Left lung (tissue), 10 donors: Measurements from ENCODE around the gene TTF2. TPM values are rescaled to one million over a fixed set of nuclear protein-coding genes. Genes with fewer than 3 reads are reported as not detected.

Source experiments
- ATAC-seq: fragments of 200-7000 bp; cut with Tn5 transposase; one replicate; pipeline ENCODE4 v1.9.1; 2020; ENCODE audit warnings: moderate library complexity
- DNase-seq, 4 donors: peaks; one replicate each; pipeline ENCODE4 v3.0.0-alpha.2; 2013 to 2020
- H3K27ac ChIP-seq, 2 donors: fragments of 200-600 bp; sonication (generic) in 1 of 2; one replicate each; pipeline versions ENCODE4 v1.5.0 to v1.8.0; 2020 to 2021
- H3K27me3 ChIP-seq, 2 donors: fragments of 200-600 bp; sonication (generic) in 1 of 2; one replicate each; pipeline versions ENCODE4 v1.5.0 to v1.8.0; 2020 to 2021
- H3K36me3 ChIP-seq, 2 donors: fragments of 200-600 bp; sonication (generic) in 1 of 2; one replicate each; pipeline versions ENCODE4 v1.5.0 to v1.8.0; 2020 to 2021
- H3K4me1 ChIP-seq, 2 donors: fragments of 200-600 bp; one replicate each; pipeline ENCODE4 v1.8.0; 2021
- H3K4me3 ChIP-seq, 2 donors: fragments of 200-600 bp; sonication (generic) in 1 of 2; one replicate each; pipeline versions ENCODE4 v1.5.0 to v1.8.0; 2020 to 2021; ENCODE audit warnings: mild to moderate bottlenecking in 1 of 2
- H3K9me3 ChIP-seq, 2 donors: fragments of 200-600 bp; sonication (generic) in 1 of 2; one replicate each; pipeline versions ENCODE4 v1.5.0 to v1.8.0; 2020 to 2021
- intact Hi-C, 2 donors: fragments of 100-400 bp; cut with DNase I; formaldehyde crosslinking; loops; one replicate each; pipeline versions ENCODE4 v1.11.2 to v1.14.2; 2022
- polyA plus RNA-seq, 6 donors: library from polyadenylated mRNA; unstranded; fragments of 120-200 nt; gene quantifications; one replicate each; pipeline ENCODE4 v1.2.1, GENCODE V29; 2013; ENCODE audit not compliant: insufficient read length in 6 of 6
- total RNA-seq, 2 donors: library from RNA; stranded (reverse); fragmentation: NEBNext Ultra II Directional; extraction: Animal tissue kit (Norgen Biotek cat#: 25700); gene quantifications; one replicate each; pipeline ENCODE4 v1.2.1, GENCODE V29; 2021
- TF ChIP-seq, protein P1 (sequence below), 2 donors: fragments of 200-600 bp; sonication (generic) in 1 of 2; IDR thresholded peaks; one replicate each; pipeline versions ENCODE4 v1.5.0 to v1.8.0; 2021; ENCODE audit warnings: antibody characterized with exemption in 2 of 2
- donor health status: DM: no; HTN: yes; CAD: no.
- donor health status: DM: no; HTN: no; CAD: no.

The TTF2 gene
- total and polyA plus RNA-seq, 8 donors, result 21.0 to 30.7 (median 25.1) TPM

DNA sequence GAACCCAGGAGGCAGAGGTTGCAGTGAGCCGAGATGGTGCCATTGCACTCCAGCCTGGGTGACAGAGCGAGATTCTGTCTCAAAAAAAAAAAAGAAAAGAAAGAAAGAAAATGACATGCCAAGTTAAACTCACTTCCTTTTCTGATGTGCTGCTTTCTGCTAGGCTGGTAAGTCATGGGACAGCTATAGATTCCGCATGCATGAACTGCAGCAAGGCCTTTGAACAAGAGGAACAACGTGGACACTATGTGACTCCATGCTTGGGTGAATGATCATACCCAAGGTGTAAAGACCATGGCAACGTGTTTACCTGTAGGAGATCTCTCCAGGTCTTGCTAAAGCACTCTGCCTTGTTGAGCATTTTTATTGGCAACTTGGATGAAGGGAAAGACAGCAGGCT is 10.3 kb upstream of the TTF2 start:
- ATAC-seq (peak; percentile 58), DNase-seq (no peak)
- intact Hi-C loops, result no loop called here
- Histone ChIP-seq H3K36me3 (no peaks in the 10 kb centered on the region), H3K4me1 (peaks cover 4 to 28% of the 10 kb centered on the region in 2 donors), H3K9me3 (no peaks in the 10 kb centered on the region), H3K27ac (peak overlapping the region in 1 of 2 donors; percentile 67), H3K4me3 (no peak overlapping the region), H3K27me3 (no peaks in the 10 kb centered on the region)
- TF ChIP-seq, protein P1, sequence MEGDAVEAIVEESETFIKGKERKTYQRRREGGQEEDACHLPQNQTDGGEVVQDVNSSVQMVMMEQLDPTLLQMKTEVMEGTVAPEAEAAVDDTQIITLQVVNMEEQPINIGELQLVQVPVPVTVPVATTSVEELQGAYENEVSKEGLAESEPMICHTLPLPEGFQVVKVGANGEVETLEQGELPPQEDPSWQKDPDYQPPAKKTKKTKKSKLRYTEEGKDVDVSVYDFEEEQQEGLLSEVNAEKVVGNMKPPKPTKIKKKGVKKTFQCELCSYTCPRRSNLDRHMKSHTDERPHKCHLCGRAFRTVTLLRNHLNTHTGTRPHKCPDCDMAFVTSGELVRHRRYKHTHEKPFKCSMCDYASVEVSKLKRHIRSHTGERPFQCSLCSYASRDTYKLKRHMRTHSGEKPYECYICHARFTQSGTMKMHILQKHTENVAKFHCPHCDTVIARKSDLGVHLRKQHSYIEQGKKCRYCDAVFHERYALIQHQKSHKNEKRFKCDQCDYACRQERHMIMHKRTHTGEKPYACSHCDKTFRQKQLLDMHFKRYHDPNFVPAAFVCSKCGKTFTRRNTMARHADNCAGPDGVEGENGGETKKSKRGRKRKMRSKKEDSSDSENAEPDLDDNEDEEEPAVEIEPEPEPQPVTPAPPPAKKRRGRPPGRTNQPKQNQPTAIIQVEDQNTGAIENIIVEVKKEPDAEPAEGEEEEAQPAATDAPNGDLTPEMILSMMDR (IDR thresholded peaks at IDR 0.05), result no peak

GRCh38 chr1:117051224-117052064 is 8.7 kb upstream of the TTF2 start:
- H3K4me3 ChIP-seq, result peak overlapping the region in 1 of 2 donors; percentile 1
- H3K27ac ChIP-seq, result peak overlapping the region in 1 of 2 donors; percentile 59
- peaks cover 4 to 28% of the 10 kb centered on the region in 2 donors for H3K4me1 ChIP-seq
- no peaks in the 10 kb centered on the region for H3K27me3 ChIP-seq
- DNase-seq (peak in 2 of 4 donors; percentile 5 to 65), ATAC-seq (peak; percentile 77)
- H3K36me3 ChIP-seq, result no peaks in the 10 kb centered on the region
- intact Hi-C loops, result no loop called here
- no peaks in the 10 kb centered on the region for H3K9me3 ChIP-seq
- TF ChIP-seq, protein P1 (IDR thresholded peaks at IDR 0.05), result no peak

- no peak for ATAC-seq
- TF ChIP-seq, protein P1 (IDR thresholded peaks at IDR 0.05), result no peak
Measured at GRCh38 chr1:117054068-117054467, 6.1 kb upstream of the TTF2 start.

DNA sequence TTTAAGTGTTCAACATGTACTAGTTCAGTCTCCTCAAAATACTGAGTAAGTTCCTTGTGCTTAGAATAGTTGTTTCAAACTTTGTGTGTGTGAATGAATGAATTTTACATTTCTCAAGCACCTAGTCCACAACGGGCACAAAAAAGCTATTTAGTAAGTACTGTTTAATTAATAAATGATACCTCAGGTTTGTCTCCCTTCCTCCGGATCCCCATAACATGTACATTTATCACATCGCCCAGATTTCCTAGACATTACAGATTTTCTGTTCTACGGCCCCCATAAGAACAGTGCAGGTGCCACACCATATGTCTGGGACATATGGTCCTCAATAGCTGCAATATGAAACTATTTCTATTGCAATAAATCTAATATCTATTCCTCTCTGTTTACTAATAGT is 1.3 kb upstream of the TTF2 start:
- H3K27me3 ChIP-seq, result no peaks in the 10 kb centered on the region
- H3K9me3 ChIP-seq, result no peaks in the 10 kb centered on the region
- H3K27ac ChIP-seq, result no peak overlapping the region
- H3K4me1 ChIP-seq, result peaks cover 0 to 14% of the 10 kb centered on the region in 2 donors
- intact Hi-C loops, result loop anchor here in 1 of 2 donors (5.0 kb wide), 1 partner anchor 322 kb away; no protein-coding TSS in a partner anchor
- H3K36me3 ChIP-seq, result peaks cover 0 to 3% of the 10 kb centered on the region in 2 donors
- TF ChIP-seq, protein P1 (IDR thresholded peaks at IDR 0.05), result no peak
- DNase-seq (no peak), ATAC-seq (no peak)
- H3K4me3 ChIP-seq, result peak overlapping the region in 1 of 2 donors; percentile 63

More at GRCh38 chr1:117054068-117054467, 6.1 kb upstream of the TTF2 start:
- Histone ChIP-seq H3K27me3 (no peaks in the 10 kb centered on the region), H3K27ac (no peak overlapping the region), H3K4me1 (peaks cover 4 to 19% of the 10 kb centered on the region in 2 donors), H3K36me3 (no peaks in the 10 kb centered on the region), H3K4me3 (no peak overlapping the region), H3K9me3 (no peaks in the 10 kb centered on the region)
- intact Hi-C loops, result no loop called here
- no peak for DNase-seq

DNA sequence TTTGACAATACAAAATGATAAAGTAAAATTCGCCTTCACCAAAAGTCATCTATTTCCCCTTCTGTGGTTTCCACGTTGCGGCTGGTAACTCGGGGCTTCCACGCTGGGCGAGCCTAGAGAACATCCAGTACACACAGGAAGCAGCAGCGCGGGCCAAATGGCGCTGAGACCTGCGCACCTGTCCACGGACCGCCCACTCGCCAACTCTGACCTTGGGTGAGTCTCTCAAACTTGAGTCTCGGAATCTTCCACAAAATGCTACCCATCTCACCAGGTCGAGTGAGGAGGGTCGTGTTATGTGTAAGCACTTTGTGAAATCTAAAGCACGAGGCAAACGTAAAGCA is 820 bp upstream of the TTF2 start:
- Histone ChIP-seq H3K9me3 (no peaks in the 10 kb centered on the region), H3K4me1 (peaks cover 0 to 14% of the 10 kb centered on the region in 2 donors), H3K27ac (peak overlapping the region in 1 of 2 donors; percentile 73), H3K27me3 (no peaks in the 10 kb centered on the region), H3K4me3 (peak overlapping the region; percentile 63 to 77), H3K36me3 (peaks cover 0 to 3% of the 10 kb centered on the region in 2 donors)
- peak in 3 of 4 donors; percentile 41 to 87 (median 73) for DNase-seq
- ATAC-seq, result peak; percentile 68
- intact Hi-C loops, result loop anchor here in 1 of 2 donors (5.0 kb wide), 1 partner anchor 322 kb away; no protein-coding TSS in a partner anchor
- TF ChIP-seq, protein P1 (IDR thresholded peaks at IDR 0.05), result no peak
